Endothelial cell of umbilical vein (primary cell): Measurements from ENCODE around the gene KCNG3. TPM values are rescaled to one million over a fixed set of nuclear protein-coding genes. Genes with fewer than 3 reads are reported as not detected.

Experiments
- BruUV-seq: library from RNA; stranded (reverse); fragments of 400-500 nt; replicated peaks from 2 replicates; lab custom pipeline; 2021; lab: Mats Ljungman, UMichigan
- CTCF ChIA-PET: fragments of 300-600, 350-600 bp; sonication (Branson Sonifier 250); formaldehyde crosslinking; loops from one replicate; lab custom pipeline; 2021; ENCODE audit warnings: antibody characterized with exemption, inconsistent platforms; lab: Charles Lee
- POLR2A ChIA-PET: fragments of 300-600, 350-600 bp; sonication (Branson Sonifier 250); formaldehyde crosslinking; loops from one replicate; lab custom pipeline; 2021; ENCODE audit warnings: antibody characterized with exemption, inconsistent platforms; lab: Charles Lee
- DNase-seq: peaks from one replicate; pipeline ENCODE4 v3.0.0-alpha.2; 2011; ENCODE audit warnings: low read depth, low spot score
- FAIRE-seq: peaks from 2 replicates; lab custom pipeline; 2011; peaks lifted over from hg19 to GRCh38; lab: Jason Lieb, UNC
- H2AFZ ChIP-seq: 2 replicates; pipeline ENCODE4 v1.6.0; 2012; ENCODE audit warnings: low read depth, low read length, control low read depth, inconsistent platforms
- H3K27ac ChIP-seq: 2 replicates; pipeline ENCODE4 v1.5.1; 2011; ENCODE audit warnings: low read depth, mild to moderate bottlenecking, control low read depth, low read length, moderate library complexity; ENCODE audit not compliant: insufficient read depth
- H3K27me3 ChIP-seq, 2 experiments: 2 replicates each; pipeline versions ENCODE4 v1.6.0 to v1.6.1; 2011; ENCODE audit warnings: low read length in 2 of 2, mixed read lengths in 1 of 2; ENCODE audit not compliant: control insufficient read depth in 2 of 2, insufficient read depth in 2 of 2
- H3K36me3 ChIP-seq, 2 experiments: 2 replicates in 1 of 2; 3 replicates in 1 of 2; pipeline ENCODE4 v1.5.1; 2011; ENCODE audit warnings: low read length in 2 of 2, mild to moderate bottlenecking in 1 of 2, moderate library complexity in 1 of 2; ENCODE audit not compliant: control insufficient read depth in 2 of 2, insufficient read depth in 2 of 2; ENCODE audit errors: extremely low read depth in 1 of 2
- H3K4me1 ChIP-seq: 3 replicates; pipeline ENCODE4 v1.5.1; 2011; ENCODE audit warnings: mild to moderate bottlenecking, low read length; ENCODE audit not compliant: control insufficient read depth, insufficient read depth; ENCODE audit errors: extremely low read depth
- H3K4me2 ChIP-seq: 2 replicates; pipeline ENCODE4 v1.6.1; 2011; ENCODE audit warnings: low read length, control low read depth, mixed read lengths; ENCODE audit not compliant: insufficient read depth
- H3K4me3 ChIP-seq, 3 experiments: fragments of 200-600 bp in 1 of 3; sonication (generic), shearing (Covaris generic) in 1 of 3; replicated peaks in 1 of 3; 2 replicates each; pipeline ENCODE4 v1.5.1; 2011 to 2016; ENCODE audit warnings: control low read depth in 3 of 3, low read length in 3 of 3, mild to moderate bottlenecking in 2 of 3, inconsistent platforms in 1 of 3, low read depth in 1 of 3, moderate library complexity in 1 of 3; ENCODE audit not compliant: insufficient read depth in 1 of 3
- H3K79me2 ChIP-seq: 2 replicates; pipeline ENCODE4 v1.6.0; 2012; ENCODE audit warnings: low read length, inconsistent platforms; ENCODE audit not compliant: control insufficient read depth, insufficient read depth
- H3K9ac ChIP-seq: replicated peaks from 2 replicates; pipeline ENCODE3; 2011; ENCODE audit warnings: low read length, control low read depth; ENCODE audit not compliant: insufficient read depth; ENCODE audit errors: extremely low read depth
- H3K9me1 ChIP-seq: replicated peaks from 3 replicates; pipeline ENCODE4 v1.6.0; 2011; ENCODE audit warnings: mild to moderate bottlenecking, low read length; ENCODE audit not compliant: control insufficient read depth, insufficient read depth; ENCODE audit errors: extremely low read depth
- H3K9me3 ChIP-seq: replicated peaks from 2 replicates; pipeline ENCODE4 v1.5.1; 2012; ENCODE audit warnings: low read length, inconsistent platforms; ENCODE audit not compliant: control insufficient read depth, insufficient read depth
- H4K20me1 ChIP-seq: replicated peaks from 2 replicates; pipeline ENCODE3; 2011; ENCODE audit warnings: mild to moderate bottlenecking, low read length; ENCODE audit not compliant: control insufficient read depth, insufficient read depth; ENCODE audit errors: extremely low read depth
- CTCF ChIP-seq, 2 donors: IDR thresholded peaks; 1 replicate in 1 of 2; 2 replicates in 1 of 2; pipeline ENCODE4 v1.5.1; 2011; ENCODE audit warnings: low read length in 2 of 2, mild to moderate bottlenecking in 2 of 2, moderate library complexity in 2 of 2, control low read depth in 1 of 2, inconsistent platforms in 1 of 2, low read depth in 1 of 2; ENCODE audit not compliant: insufficient read depth in 1 of 2; ENCODE audit errors: extremely low read depth in 1 of 2
- EZH2 ChIP-seq: IDR thresholded peaks from 2 replicates; pipeline ENCODE4 v1.6.1; 2012; ENCODE audit warnings: borderline replicate concordance, low read depth, mild to moderate bottlenecking, moderate library complexity, low read length, inconsistent platforms; ENCODE audit not compliant: severe bottlenecking
- FOS ChIP-seq: IDR thresholded peaks from 2 replicates; pipeline ENCODE4 v1.6.1; 2011; ENCODE audit warnings: mild to moderate bottlenecking, low read length, moderate library complexity, borderline replicate concordance; ENCODE audit not compliant: insufficient read depth
- GATA2 ChIP-seq: IDR thresholded peaks from 2 replicates; pipeline ENCODE4 v1.7.0; 2011; ENCODE audit warnings: low read depth, mild to moderate bottlenecking, moderate library complexity, mixed read lengths, low read length; ENCODE audit not compliant: insufficient read length, insufficient read depth
- JUN ChIP-seq: IDR thresholded peaks from 2 replicates; pipeline ENCODE4 v1.6.1; 2011; ENCODE audit warnings: borderline replicate concordance, low read depth; ENCODE audit not compliant: insufficient read length, insufficient read depth
- MYC ChIP-seq: IDR thresholded peaks from one replicate; pipeline ENCODE4 v1.6.1; 2011; ENCODE audit warnings: mild to moderate bottlenecking, low read depth, low read length
- POLR2A ChIP-seq: IDR thresholded peaks from 2 replicates; pipeline ENCODE4 v1.6.1; 2012; ENCODE audit warnings: low read depth, mild to moderate bottlenecking, control low read depth, low read length
- POLR2AphosphoS5 ChIP-seq: IDR thresholded peaks from 2 replicates; pipeline ENCODE4 v1.6.1; 2012; ENCODE audit warnings: low read depth, mild to moderate bottlenecking, control low read depth, low read length, moderate library complexity; ENCODE audit not compliant: insufficient read depth
- dilution Hi-C: fragments of 300-500 bp; cut with MboI; formaldehyde crosslinking; loops from one replicate; pipeline ENCODE4 v1.15.0; 2019; ENCODE audit warnings: low sequenced_read_pairs; ENCODE audit not compliant: extremely low pct_ligation_motif_present
- intact Hi-C: fragments of 100-400 bp; cut with micrococcal nuclease; formaldehyde crosslinking; loops from one replicate; pipeline ENCODE4 v1.10.0; 2022
- polyA plus RNA-seq, 4 experiments: library from polyadenylated mRNA; depleted of rRNA in 3 of 4; stranded (reverse) in 3 of 4; unstranded in 1 of 4; fragments of >200 nt; gene quantifications; 2 replicates each; pipeline versions ENCODE4 v1.2.1 to v1.2.3, GENCODE V29; 2011 to 2012; ENCODE audit warnings: missing spikeins in 1 of 4
- total RNA-seq: library from RNA; stranded (reverse); gene quantifications from 2 replicates; pipeline ENCODE4 v1.2.3, GENCODE V29; 2021
- TF ChIP-seq, protein P1 (sequence below): IDR thresholded peaks from 2 replicates; pipeline ENCODE4 v1.6.1; 2011; ENCODE audit not compliant: insufficient read depth, insufficient read length

Gene KCNG3
- total and polyA plus RNA-seq, 2 donors (not counting 3 experiments of a cell fraction or from before 2014, with no cell fraction given), result 0.15 TPM; not detected in 1

DNA sequence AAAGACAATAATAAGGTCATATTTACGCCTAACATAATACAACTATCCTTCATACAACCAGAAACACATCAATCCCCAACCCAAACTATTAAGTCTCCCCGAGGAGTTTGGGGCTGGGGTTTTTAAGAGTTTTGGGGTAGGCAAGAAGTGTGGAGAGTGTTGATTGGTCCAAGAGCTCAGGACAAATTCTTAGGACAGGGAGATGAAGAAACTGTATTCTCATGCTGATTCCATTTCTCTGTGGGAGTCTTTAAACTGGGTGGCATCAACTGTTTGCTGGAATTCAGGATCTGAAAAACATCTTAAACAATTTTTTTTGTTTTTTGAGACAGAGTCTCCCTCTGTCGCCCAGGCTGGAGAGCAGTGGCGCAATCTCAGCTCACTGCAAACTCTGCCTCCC lies 49.1 kb upstream of the KCNG3 start:
- intact Hi-C loops, result no loop called here
- ChIA-PET POLR2A (no interaction called here), CTCF (interaction anchor here (0.5 to 0.7 kb wide), 2 partner anchors 12 to 1034 kb away, joined by 3 read pairs; no protein-coding TSS in a partner anchor)
- Histone ChIP-seq H3K79me2 (no peaks in the 10 kb centered on the region), H3K9ac (no peak overlapping the region), H3K4me3 (no peak overlapping the region), H3K4me1 (peaks cover 4% of the 10 kb centered on the region), H2AFZ (no peak overlapping the region), H3K4me2 (no peak overlapping the region), H4K20me1 (no peaks in the 10 kb centered on the region), H3K9me3 (no peaks in the 10 kb centered on the region), H3K36me3 (no peaks in the 10 kb centered on the region), H3K9me1 (no peaks in the 10 kb centered on the region), H3K27me3 (no peaks in the 10 kb centered on the region), H3K27ac (no peak overlapping the region)
- no peak for FAIRE-seq
- TF ChIP-seq JUN (no peak), POLR2A (no peak), FOS (no peak), GATA2 (no peak)
- no peak for DNase-seq
- BruUV-seq, result no TSS peak
- dilution Hi-C loops, result no loop called here

DNA sequence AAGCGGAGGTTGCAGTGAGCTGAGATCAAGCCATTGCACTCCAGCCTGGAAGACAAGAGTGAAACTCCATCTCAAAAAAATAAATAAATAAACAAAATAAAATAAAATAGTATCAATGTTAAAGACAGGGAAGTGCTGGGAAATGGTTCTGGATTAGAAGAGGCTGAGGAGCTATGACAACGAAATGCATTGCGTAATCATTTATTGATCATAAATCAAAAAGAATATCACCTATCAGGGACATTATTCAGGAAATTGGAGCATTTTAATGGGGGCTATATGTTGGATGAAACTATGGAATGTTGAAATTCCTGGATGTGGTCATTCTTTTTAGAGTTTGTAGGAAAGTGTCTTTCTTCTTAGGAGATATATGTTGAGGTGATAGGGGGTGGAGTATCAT lies 43.7 kb upstream of the KCNG3 start:
- Histone ChIP-seq H4K20me1 (no peaks in the 10 kb centered on the region), H3K4me2 (no peak overlapping the region), H2AFZ (no peak overlapping the region), H3K9ac (no peak overlapping the region), H3K9me3 (no peaks in the 10 kb centered on the region), H3K36me3 (no peaks in the 10 kb centered on the region), H3K4me1 (peaks cover 4% of the 10 kb centered on the region), H3K9me1 (no peaks in the 10 kb centered on the region), H3K27ac (no peak overlapping the region), H3K27me3 (no peaks in the 10 kb centered on the region), H3K79me2 (no peaks in the 10 kb centered on the region), H3K4me3 (no peak overlapping the region)
- dilution Hi-C loops (no loop called here), intact Hi-C loops (no loop called here)
- BruUV-seq, result no TSS peak
- no peak for DNase-seq
- FAIRE-seq, result no peak
- TF ChIP-seq MYC (no peak), GATA2 (no peak), POLR2AphosphoS5 (no peak), CTCF (IDR thresholded peaks at IDR 0.05; ENCODE audit: extremely low read depth in 1 of 2, insufficient read depth in 1 of 2, low read depth in 1 of 2, low read length in 2 of 2) (no peak), POLR2A (no peak), EZH2 (no peak), FOS (no peak), JUN (no peak)
- TF ChIP-seq, protein P1, sequence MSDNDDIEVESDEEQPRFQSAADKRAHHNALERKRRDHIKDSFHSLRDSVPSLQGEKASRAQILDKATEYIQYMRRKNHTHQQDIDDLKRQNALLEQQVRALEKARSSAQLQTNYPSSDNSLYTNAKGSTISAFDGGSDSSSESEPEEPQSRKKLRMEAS, result no peak
- ChIA-PET CTCF (no interaction called here), POLR2A (no interaction called here)
